ENCODE results near the gene FXYD2. TPM values are rescaled to one million over a fixed set of nuclear protein-coding genes. Genes with fewer than 3 reads are reported as not detected.

The FXYD2 gene
- total RNA-seq, 1 donor from 2014 or later = 40.8 TPM

- no peak for TF ChIP-seq CTCF (conservative IDR thresholded peaks at IDR 0.05)
- DNase-seq (ENCODE audit: extremely low spot score, unreplicated experiment) = peak; percentile 50
- H3K27ac Mint-ChIP-seq = no peak overlapping the region
- no peak overlapping the region for H3K4me3 Mint-ChIP-seq
- H3K27me3 Mint-ChIP-seq = peaks cover 19% of the 10 kb centered on the region
- no peaks in the 10 kb centered on the region for H3K36me3 Mint-ChIP-seq
- H3K4me1 Mint-ChIP-seq (ENCODE audit: unreplicated experiment) = peaks cover 14% of the 10 kb centered on the region
- no peaks in the 10 kb centered on the region for H3K9me3 Mint-ChIP-seq
Measured at GRCh38 chr11:117836077-117836960, 11.8 kb upstream of the FXYD2 start.

- Mint-ChIP-seq H3K27me3 (peaks cover 19% of the 10 kb centered on the region), H3K36me3 (no peaks in the 10 kb centered on the region), H3K4me1 (ENCODE audit: unreplicated experiment) (peaks cover 20% of the 10 kb centered on the region), H3K4me3 (no peak overlapping the region), H3K9me3 (no peaks in the 10 kb centered on the region), H3K27ac (no peak overlapping the region)
- no peak for DNase-seq (ENCODE audit: extremely low spot score, unreplicated experiment)
- TF ChIP-seq CTCF (conservative IDR thresholded peaks at IDR 0.05) = no peak
Measured at GRCh38 chr11:117835576-117835975, 11.0 kb upstream of the FXYD2 start.

- Mint-ChIP-seq H3K4me3 (no peak overlapping the region), H3K9me3 (no peaks in the 10 kb centered on the region), H3K27me3 (peaks cover 23% of the 10 kb centered on the region), H3K27ac (no peak overlapping the region), H3K4me1 (ENCODE audit: unreplicated experiment) (peaks cover 26% of the 10 kb centered on the region), H3K36me3 (no peaks in the 10 kb centered on the region)
- no peak for DNase-seq (ENCODE audit: extremely low spot score, unreplicated experiment)
- no peak for TF ChIP-seq CTCF (conservative IDR thresholded peaks at IDR 0.05)
Measured at GRCh38 chr11:117834838-117835443, 10.4 kb upstream of the FXYD2 start.

GRCh38 chr11:117834068-117834810 is 9.7 kb upstream of the FXYD2 start:
- peak overlapping the region; percentile 74 for H3K27ac Mint-ChIP-seq

More at GRCh38 chr11:117834068-117834810, 9.7 kb upstream of the FXYD2 start:
- no peak for TF ChIP-seq CTCF (conservative IDR thresholded peaks at IDR 0.05)
- Mint-ChIP-seq H3K4me1 (ENCODE audit: unreplicated experiment) (peaks cover 26% of the 10 kb centered on the region), H3K9me3 (no peaks in the 10 kb centered on the region), H3K4me3 (peak overlapping the region; percentile 41), H3K36me3 (no peaks in the 10 kb centered on the region), H3K27me3 (peaks cover 23% of the 10 kb centered on the region)
- no peak for DNase-seq (ENCODE audit: extremely low spot score, unreplicated experiment)
